Heart left ventricle (tissue), 16 donors: ENCODE data around the gene PRR19. TPM values are rescaled to one million over a fixed set of nuclear protein-coding genes. Genes with fewer than 3 reads are reported as not detected.

Experiments
- ATAC-seq, 4 donors: fragments of 200-7000 bp; cut with Tn5 transposase; one replicate each; pipeline ENCODE4 v1.9.1; 2020 to 2022; ENCODE audit warnings: moderate library complexity in 4 of 4, mild to moderate bottlenecking in 3 of 4, moderate number of reproducible peaks in 1 of 4
- DNase-seq, 5 donors: peaks; one replicate each; pipeline ENCODE4 v3.0.0-alpha.2; 2020
- H3K27ac ChIP-seq, 12 donors: fragments of 200-600 bp; sonication (generic) in 4 of 12; one replicate each; pipeline versions ENCODE4 v1.5.0 to v1.8.0; 2016 to 2022; ENCODE audit warnings: mild to moderate bottlenecking in 2 of 12
- H3K27me3 ChIP-seq, 9 donors: fragments of 200-600 bp; sonication (generic) in 2 of 9; one replicate each; pipeline versions ENCODE4 v1.5.1 to v1.8.0; 2016 to 2022; ENCODE audit warnings: mild to moderate bottlenecking in 3 of 9
- H3K36me3 ChIP-seq, 9 donors: fragments of 200-600 bp; sonication (generic) in 2 of 9; one replicate each; pipeline versions ENCODE4 v1.5.0 to v1.8.0; 2018 to 2022; ENCODE audit warnings: mild to moderate bottlenecking in 2 of 9
- H3K4me1 ChIP-seq, 12 donors: fragments of 200-600 bp; sonication (generic) in 4 of 12; one replicate each; pipeline versions ENCODE4 v1.5.0 to v1.8.0; 2016 to 2022; ENCODE audit warnings: mild to moderate bottlenecking in 3 of 12
- H3K4me3 ChIP-seq, 12 donors: fragments of 200-600 bp; sonication (generic) in 4 of 12; one replicate each; pipeline versions ENCODE4 v1.5.0 to v1.8.0; 2017 to 2022; ENCODE audit warnings: mild to moderate bottlenecking in 9 of 12, moderate library complexity in 4 of 12
- H3K9me3 ChIP-seq, 12 donors: fragments of 200-600 bp; sonication (generic) in 4 of 12; one replicate each; pipeline versions ENCODE4 v1.5.0 to v1.8.0; 2016 to 2022; ENCODE audit warnings: mild to moderate bottlenecking in 1 of 12
- POLR2A ChIP-seq, 2 donors: fragments of 450-650 bp; IDR thresholded peaks; one replicate each; pipeline ENCODE4 v1.6.1; 2017; ENCODE audit warnings: antibody characterized with exemption in 2 of 2, mild to moderate bottlenecking in 2 of 2, moderate library complexity in 2 of 2
- WGBS, 4 donors: extraction: QIAGEN DNeasy Blood & Tissue Kit in 2 of 4; methylation state at CpG; one replicate each; pipeline versions ENCODE4 v1.1.5 to v1.1.7; 2013 to 2018; 5-methylcytosine and 5-hydroxymethylcytosine counted together
- intact Hi-C, 10 donors: fragments of 100-400 bp; cut with DNase I; formaldehyde crosslinking; loops; one replicate each; pipeline versions ENCODE4 v1.11.1 to v1.14.2; 2022
- polyA plus RNA-seq, 2 donors: library from polyadenylated mRNA; stranded (reverse); fragments of 200-250 nt; gene quantifications; one replicate each; pipeline ENCODE4 v1.2.3, GENCODE V29; 2013
- total RNA-seq, 9 donors: library from RNA; depleted of rRNA in 2 of 9; stranded (reverse); fragments of >200 nt in 2 of 9; fragmentation: NEBNext Ultra II Directional in 3 of 9; extraction: Animal tissue kit (Norgen Biotek cat#: 25700) in 3 of 9; gene quantifications; one replicate each; pipeline versions ENCODE4 v1.1.0 to v1.2.4, GENCODE V29; 2016 to 2023
- TF ChIP-seq, protein P1 (sequence below), 12 donors: fragments of 200-600 bp; sonication (generic) in 4 of 12; IDR thresholded peaks; one replicate each; pipeline versions ENCODE4 v1.5.0 to v1.8.0; 2018 to 2022; ENCODE audit warnings: antibody characterized with exemption in 12 of 12, mild to moderate bottlenecking in 5 of 12
- donor health status: ischemic (EF 13 %, LVEDD 7.1; RV severe dilation, severe dysfunction).
- donor health status: healthy with polysubstance abuse.
- donor health status: DM: no; HTN: yes; CAD: no.
- donor health status: DM: no; HTN: no; CAD: no.
- donor health status: ischemic (EF 25% LVEDD 6.9; RV normal size, moderate dysfunction).
- donor health status: ischemic (EF 25% LVEDD 5.7; RV mildly dilated, moderate dysfunction).
- donor health status: healthy.
- donor health status: DM: yes; HTN: yes; CAD: no.
- donor health status: ischemic (EF 35%, LVEDD 5.7; RV mildly dilated, moderate dysfunction).
- donor health status: nonischemic (EF 11% LVEDD 7.7; RV severe dilation, severe dysfunction).
- donor health status: DM: yes; HTN: yes; CAD: no.
- donor health status: PGD.
- donor health status: ischemic (EF 29% LVEDD 5.4; RV normal size, mild dysfunction).
- donor health status: nonischemic (EF 23%, LVEDD 6.1; RV moderate dilation, normal function).

The PRR19 gene
- total and polyA plus RNA-seq, 11 donors = 0.16 to 0.53 (median 0.28) TPM; not detected in 7

DNA sequence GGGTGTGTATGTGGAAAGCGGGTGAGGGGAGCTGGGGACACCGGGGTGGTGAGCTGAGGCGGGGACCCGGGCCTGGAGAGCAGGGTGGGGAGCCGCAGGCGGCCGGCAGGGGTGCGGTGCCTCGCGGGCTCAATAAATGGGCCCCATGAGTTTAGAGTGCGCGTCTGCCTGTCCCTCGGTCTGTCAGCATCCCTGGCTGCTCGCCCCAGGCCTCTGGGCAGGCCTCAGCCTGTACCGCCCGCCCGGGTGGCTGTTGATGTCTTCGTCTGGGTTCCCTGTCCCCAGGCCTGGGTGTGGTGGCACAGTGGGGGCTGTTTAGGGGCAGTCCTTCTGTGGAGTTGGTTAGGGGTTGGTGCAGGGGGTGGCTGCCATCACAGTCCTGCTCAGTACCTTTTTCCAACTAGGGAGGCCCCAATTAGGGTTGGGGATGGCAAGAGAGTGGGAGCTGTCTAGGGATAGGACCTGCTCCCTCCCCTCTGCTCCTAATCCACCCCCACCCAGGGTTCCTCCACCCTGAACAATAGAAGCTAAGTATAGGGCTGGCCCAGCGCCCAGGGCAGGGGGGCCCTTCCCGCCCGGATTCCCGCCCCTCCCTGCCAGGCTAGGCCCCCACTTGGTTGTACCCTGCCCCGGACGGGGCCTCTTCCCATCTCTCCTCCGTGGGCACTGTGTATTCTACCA, 20.6 kb upstream of the PRR19 start:
- H3K9me3 ChIP-seq = no peaks in the 10 kb centered on the region
- intact Hi-C loops = loop anchor here in 3 of 10 donors (1.0 to 5.0 kb wide), 3 partner anchors 26 to 39 kb away; partner anchors contain the start of genes ERF (in 1 of the 3) and GSK3A (in 1 of the 3)
- 3 to 10% (median 4%) methylated on average over 4 to 25 of the region's 25 CpGs for WGBS, 4 donors
- H3K36me3 ChIP-seq = peaks cover 0 to 4% (median 0%) of the 10 kb centered on the region in 9 donors
- H3K27me3 ChIP-seq = no peaks in the 10 kb centered on the region
- H3K4me3 ChIP-seq = peak overlapping the region; percentile 51 to 97 (median 78)
- TF ChIP-seq, protein P1, sequence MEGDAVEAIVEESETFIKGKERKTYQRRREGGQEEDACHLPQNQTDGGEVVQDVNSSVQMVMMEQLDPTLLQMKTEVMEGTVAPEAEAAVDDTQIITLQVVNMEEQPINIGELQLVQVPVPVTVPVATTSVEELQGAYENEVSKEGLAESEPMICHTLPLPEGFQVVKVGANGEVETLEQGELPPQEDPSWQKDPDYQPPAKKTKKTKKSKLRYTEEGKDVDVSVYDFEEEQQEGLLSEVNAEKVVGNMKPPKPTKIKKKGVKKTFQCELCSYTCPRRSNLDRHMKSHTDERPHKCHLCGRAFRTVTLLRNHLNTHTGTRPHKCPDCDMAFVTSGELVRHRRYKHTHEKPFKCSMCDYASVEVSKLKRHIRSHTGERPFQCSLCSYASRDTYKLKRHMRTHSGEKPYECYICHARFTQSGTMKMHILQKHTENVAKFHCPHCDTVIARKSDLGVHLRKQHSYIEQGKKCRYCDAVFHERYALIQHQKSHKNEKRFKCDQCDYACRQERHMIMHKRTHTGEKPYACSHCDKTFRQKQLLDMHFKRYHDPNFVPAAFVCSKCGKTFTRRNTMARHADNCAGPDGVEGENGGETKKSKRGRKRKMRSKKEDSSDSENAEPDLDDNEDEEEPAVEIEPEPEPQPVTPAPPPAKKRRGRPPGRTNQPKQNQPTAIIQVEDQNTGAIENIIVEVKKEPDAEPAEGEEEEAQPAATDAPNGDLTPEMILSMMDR (IDR thresholded peaks at IDR 0.05) = peak in 1 of 12 donors; percentile 9
- peak in 1 of 2 donors; percentile 52 for TF ChIP-seq POLR2A (IDR thresholded peaks at IDR 0.05)
- DNase-seq (peak in 4 of 5 donors; percentile 76 to 88 (median 80)), ATAC-seq (peak; percentile 1 to 49 (median 4))
- H3K27ac ChIP-seq = peak overlapping the region; percentile 95 to 100 (median 96)
- H3K4me1 ChIP-seq = peaks cover 30 to 89% (median 77%) of the 10 kb centered on the region in 12 donors

DNA sequence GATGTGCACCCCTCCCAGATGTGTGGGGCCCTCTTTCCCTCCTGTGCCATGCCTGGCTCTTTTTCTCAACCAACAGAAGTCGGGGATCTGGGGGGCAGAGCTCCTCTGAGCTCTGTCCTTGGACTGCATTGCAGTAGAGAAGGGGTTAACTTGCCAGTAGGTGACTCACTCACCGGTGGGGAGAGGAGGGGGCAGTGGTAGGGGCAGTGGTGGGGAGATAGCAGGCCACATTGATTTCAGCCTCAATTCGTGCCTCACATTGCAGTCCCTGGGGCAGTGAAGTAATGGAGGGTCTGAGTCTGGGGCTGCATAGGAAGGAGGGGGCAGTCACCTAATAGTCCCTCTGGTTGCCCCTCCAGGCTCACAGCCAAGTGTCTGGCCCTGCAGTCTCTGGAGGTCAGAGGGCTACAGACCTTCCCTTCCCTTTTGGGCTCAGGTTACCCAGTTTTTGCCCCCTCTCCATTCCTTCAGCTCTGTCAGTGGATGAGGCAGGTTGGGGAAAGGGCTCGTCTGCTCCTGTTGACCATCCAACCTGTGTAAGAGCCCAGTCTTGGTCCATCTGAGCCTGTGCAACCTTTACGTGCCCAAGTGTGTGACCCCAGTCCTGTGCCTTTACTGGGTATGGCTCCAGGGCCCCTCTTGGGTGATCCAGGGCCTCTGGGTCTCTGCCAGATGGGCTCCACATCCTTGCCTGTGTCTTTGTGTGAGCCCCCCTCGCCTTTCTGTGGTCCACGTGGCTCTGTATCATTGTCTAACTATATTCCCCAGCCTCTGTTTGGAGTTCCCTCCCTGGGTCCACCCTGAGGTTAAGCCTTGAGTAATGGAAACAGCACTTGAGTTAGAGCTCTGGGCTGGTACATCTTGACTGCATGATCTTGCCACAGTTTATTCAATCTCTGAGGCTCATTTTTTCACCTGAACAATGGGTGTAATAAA, 19.8 kb upstream of the PRR19 start:
- intact Hi-C loops = loop anchor here in 4 of 10 donors (1.0 to 5.0 kb wide), 4 partner anchors 13 to 40 kb away; partner anchors contain the start of genes CIC (in 1 of the 4), ERF (in 1 of the 4) and GSK3A (in 1 of the 4)
- Histone ChIP-seq H3K9me3 (no peaks in the 10 kb centered on the region), H3K4me1 (peaks cover 30 to 88% (median 78%) of the 10 kb centered on the region in 12 donors), H3K27ac (peak overlapping the region; percentile 95 to 100 (median 96)), H3K4me3 (peak overlapping the region in 10 of 12 donors; percentile 51 to 97 (median 78)), H3K27me3 (no peaks in the 10 kb centered on the region), H3K36me3 (peaks cover 0 to 5% (median 3%) of the 10 kb centered on the region in 9 donors)
- DNase-seq = peak in 1 of 5 donors; percentile 36
- TF ChIP-seq POLR2A (IDR thresholded peaks at IDR 0.05) = no peak
- TF ChIP-seq, protein P1 (IDR thresholded peaks at IDR 0.05) = no peak
- no peak for ATAC-seq
- 20 to 31% (median 24%) methylated on average over 5 to 7 of the region's 7 CpGs for WGBS, 4 donors

DNA sequence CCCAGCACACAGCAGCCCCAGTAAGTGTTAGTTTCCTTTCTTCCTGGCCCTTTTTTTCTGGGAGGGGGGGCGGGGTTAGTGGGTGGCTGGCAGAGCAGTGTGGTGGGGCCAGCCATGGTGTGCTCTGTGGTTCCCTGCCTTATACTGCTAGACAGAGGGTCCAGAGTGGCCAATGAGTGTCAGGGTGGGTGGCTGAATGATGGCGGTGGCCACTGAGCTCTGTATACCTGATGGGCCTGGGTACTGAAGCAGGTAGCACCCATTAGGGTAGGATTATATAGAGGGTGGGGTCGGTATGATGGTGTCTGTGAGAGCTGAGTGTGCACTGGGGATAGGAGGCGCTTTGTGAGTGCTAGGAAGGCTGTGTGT, 19.1 kb upstream of the PRR19 start:
- 47 to 56% (median 52%) methylated on average over 4 of the region's 4 CpGs for WGBS, 4 donors

More for the DNA sequence above, 19.1 kb upstream of the PRR19 start:
- TF ChIP-seq, protein P1 (IDR thresholded peaks at IDR 0.05) = no peak
- no peak for TF ChIP-seq POLR2A (IDR thresholded peaks at IDR 0.05)
- intact Hi-C loops = loop anchor here in 2 of 10 donors (1.0 to 5.0 kb wide), 3 partner anchors 14 to 41 kb away; partner anchors contain the start of genes CIC (in 1 of the 2) and GSK3A (in 1 of the 2)
- Histone ChIP-seq H3K36me3 (peaks cover 0 to 12% (median 10%) of the 10 kb centered on the region in 9 donors), H3K4me3 (peak overlapping the region in 8 of 12 donors; percentile 51 to 86 (median 64)), H3K9me3 (no peaks in the 10 kb centered on the region), H3K27ac (peak overlapping the region; percentile 95 to 100 (median 96)), H3K4me1 (peaks cover 29 to 81% (median 71%) of the 10 kb centered on the region in 12 donors), H3K27me3 (no peaks in the 10 kb centered on the region)
- no peak for DNase-seq
- ATAC-seq = no peak
